ENCODE measurements around the gene BDKRB1.

DNA sequence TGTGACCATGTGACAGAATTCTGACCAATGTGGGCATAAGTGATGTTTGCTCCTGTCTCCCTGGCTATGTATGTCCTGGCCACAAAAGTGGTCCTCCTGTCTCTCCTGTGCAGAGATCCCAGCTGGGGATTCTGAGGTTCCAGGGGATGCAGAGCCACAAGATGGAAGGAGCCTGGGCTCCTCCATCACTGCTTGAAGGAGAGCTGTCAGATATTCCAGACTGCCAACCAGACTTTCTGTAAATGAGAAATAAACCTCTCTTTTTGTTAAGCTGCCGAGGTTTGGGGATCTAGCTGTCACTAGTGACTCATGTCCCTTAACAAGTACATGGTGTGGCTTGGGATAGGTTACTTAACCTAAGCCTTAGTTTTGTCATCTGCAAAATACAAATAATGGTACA is 21.9 kb downstream of the BDKRB1 start:
- TF ChIP-seq, protein P1, sequence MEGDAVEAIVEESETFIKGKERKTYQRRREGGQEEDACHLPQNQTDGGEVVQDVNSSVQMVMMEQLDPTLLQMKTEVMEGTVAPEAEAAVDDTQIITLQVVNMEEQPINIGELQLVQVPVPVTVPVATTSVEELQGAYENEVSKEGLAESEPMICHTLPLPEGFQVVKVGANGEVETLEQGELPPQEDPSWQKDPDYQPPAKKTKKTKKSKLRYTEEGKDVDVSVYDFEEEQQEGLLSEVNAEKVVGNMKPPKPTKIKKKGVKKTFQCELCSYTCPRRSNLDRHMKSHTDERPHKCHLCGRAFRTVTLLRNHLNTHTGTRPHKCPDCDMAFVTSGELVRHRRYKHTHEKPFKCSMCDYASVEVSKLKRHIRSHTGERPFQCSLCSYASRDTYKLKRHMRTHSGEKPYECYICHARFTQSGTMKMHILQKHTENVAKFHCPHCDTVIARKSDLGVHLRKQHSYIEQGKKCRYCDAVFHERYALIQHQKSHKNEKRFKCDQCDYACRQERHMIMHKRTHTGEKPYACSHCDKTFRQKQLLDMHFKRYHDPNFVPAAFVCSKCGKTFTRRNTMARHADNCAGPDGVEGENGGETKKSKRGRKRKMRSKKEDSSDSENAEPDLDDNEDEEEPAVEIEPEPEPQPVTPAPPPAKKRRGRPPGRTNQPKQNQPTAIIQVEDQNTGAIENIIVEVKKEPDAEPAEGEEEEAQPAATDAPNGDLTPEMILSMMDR (IDR thresholded peaks at IDR 0.05) = no peak
- TF ChIP-seq EZH2 (IDR thresholded peaks at IDR 0.05) (no peak), EZH2phosphoT487 (IDR thresholded peaks at IDR 0.05) (no peak)
